HCT116 (cell line): ENCODE results near the gene MMD.

Experiments
- CTCF ChIP-seq, 3 experiments: fragments of 200-600 bp in 1 of 3; sonication (generic) in 1 of 3; IDR thresholded peaks in 2 of 3; conservative IDR thresholded peaks in 1 of 3; 2 replicates each; pipeline ENCODE4 v1.5.1; 2012 to 2017; ENCODE audit warnings: low read depth in 2 of 3, low read length in 2 of 3, antibody characterized with exemption in 1 of 3, borderline replicate concordance in 1 of 3, control low read depth in 1 of 3, mild to moderate bottlenecking in 1 of 3, mixed read lengths in 1 of 3, mixed run types in 1 of 3, moderate library complexity in 1 of 3; ENCODE audit not compliant: insufficient read depth in 1 of 3
- EZH2phosphoT487 ChIP-seq: fragments of 200-600 bp; IDR thresholded peaks from 2 replicates; pipeline ENCODE4 v1.6.1; 2018; ENCODE audit warnings: antibody characterized with exemption, borderline replicate concordance

- TF ChIP-seq EZH2phosphoT487 (no peak), CTCF (IDR thresholded peaks at IDR 0.05 in 2 of 3, conservative IDR thresholded peaks at IDR 0.05 in 1 of 3; ENCODE audit: borderline replicate concordance in 1 of 3, insufficient read depth in 1 of 3, low read depth in 2 of 3, low read length in 2 of 3) (no peak)
These were observed 52.9 kb downstream of the MMD start for GRCh38 chr17:55368706-55369105.
